Endodermal cell (in vitro differentiated cells): ENCODE measurements around the gene MREG. TPM values are rescaled to one million over a fixed set of nuclear protein-coding genes. Genes with fewer than 3 reads are reported as not detected.

ENCODE experiments used
- DNase-seq: peaks from one replicate; pipeline ENCODE4 v3.0.0-alpha.2; 2017
- H3K27ac ChIP-seq: 2 replicates; pipeline ENCODE4 v1.5.1; 2013; ENCODE audit warnings: mild to moderate bottlenecking, low read depth, low read length, moderate library complexity
- H3K27me3 ChIP-seq: 2 replicates; pipeline ENCODE4 v1.6.1; 2013; ENCODE audit warnings: mild to moderate bottlenecking, low read length, moderate library complexity; ENCODE audit not compliant: insufficient read depth, control insufficient read depth, poor library complexity, severe bottlenecking
- H3K36me3 ChIP-seq: 2 replicates; pipeline ENCODE4 v1.7.0; 2013; ENCODE audit warnings: mild to moderate bottlenecking, low read length, moderate library complexity; ENCODE audit not compliant: control insufficient read depth, insufficient read depth
- H3K4me1 ChIP-seq: one replicate; pipeline ENCODE4 v1.7.0; 2013; ENCODE audit warnings: low read length; ENCODE audit not compliant: control insufficient read depth, insufficient read depth
- H3K4me3 ChIP-seq: 2 replicates; pipeline ENCODE4 v1.5.1; 2013; ENCODE audit warnings: mild to moderate bottlenecking, low read length, moderate library complexity
- H3K9ac ChIP-seq: 2 replicates; pipeline ENCODE4 v1.6.1; 2013; ENCODE audit warnings: mild to moderate bottlenecking, low read length, moderate library complexity; ENCODE audit not compliant: poor library complexity, severe bottlenecking; ENCODE audit errors: extremely low read depth
- H3K9me3 ChIP-seq: 2 replicates; pipeline ENCODE4 v1.6.1; 2013; ENCODE audit warnings: mild to moderate bottlenecking, low read length, moderate library complexity; ENCODE audit not compliant: control insufficient read depth
- H3K27ac Mint-ChIP-seq: 2 replicates; pipeline ENCODE4 v1.8.0; 2020; ENCODE audit warnings: mixed read lengths
- H3K27me3 Mint-ChIP-seq: 2 replicates; pipeline ENCODE4 v1.8.0; 2021; ENCODE audit warnings: mild to moderate bottlenecking, mixed read lengths; ENCODE audit not compliant: insufficient read depth
- H3K36me3 Mint-ChIP-seq: 2 replicates; pipeline ENCODE4 v1.8.0; 2020; ENCODE audit warnings: low read depth, mixed read lengths
- H3K4me1 Mint-ChIP-seq: 2 replicates; pipeline ENCODE4 v1.8.0; 2020; ENCODE audit warnings: mixed read lengths
- H3K4me3 Mint-ChIP-seq: 2 replicates; pipeline ENCODE4 v1.8.0; 2020; ENCODE audit warnings: mild to moderate bottlenecking, moderate library complexity, mixed read lengths
- H3K9me3 Mint-ChIP-seq: 2 replicates; pipeline ENCODE4 v1.8.0; 2020; ENCODE audit warnings: mild to moderate bottlenecking, mixed read lengths
- WGBS, 2 experiments: methylation state at CpG; one replicate each; pipeline versions ENCODE4 v1.1.5 to v1.1.7; 2013; ENCODE audit warnings: missing lambda C conversion rate in 2 of 2, mixed read lengths in 1 of 2; ENCODE audit not compliant: insufficient coverage in 1 of 2, insufficient read length in 1 of 2; 5-methylcytosine and 5-hydroxymethylcytosine counted together
- total RNA-seq, 2 donors: library from RNA; stranded (reverse); fragmentation: NEBNext Ultra II Directional in 1 of 2; extraction: Animal tissue kit (Norgen Biotek cat#: 25700) in 1 of 2; gene quantifications; 2 replicates in 1 of 2; 3 replicates in 1 of 2; pipeline ENCODE4 v1.2.1, GENCODE V29; 2021
- TF ChIP-seq, protein P1 (sequence below): fragments of 200-600 bp; sonication (generic); conservative IDR thresholded peaks from 2 replicates; pipeline ENCODE4 v1.5.0; 2021; ENCODE audit warnings: antibody characterized with exemption, mild to moderate bottlenecking

The MREG gene
- total RNA-seq, 2 donors from 2014 or later: 13.0 to 17.8 TPM

DNA sequence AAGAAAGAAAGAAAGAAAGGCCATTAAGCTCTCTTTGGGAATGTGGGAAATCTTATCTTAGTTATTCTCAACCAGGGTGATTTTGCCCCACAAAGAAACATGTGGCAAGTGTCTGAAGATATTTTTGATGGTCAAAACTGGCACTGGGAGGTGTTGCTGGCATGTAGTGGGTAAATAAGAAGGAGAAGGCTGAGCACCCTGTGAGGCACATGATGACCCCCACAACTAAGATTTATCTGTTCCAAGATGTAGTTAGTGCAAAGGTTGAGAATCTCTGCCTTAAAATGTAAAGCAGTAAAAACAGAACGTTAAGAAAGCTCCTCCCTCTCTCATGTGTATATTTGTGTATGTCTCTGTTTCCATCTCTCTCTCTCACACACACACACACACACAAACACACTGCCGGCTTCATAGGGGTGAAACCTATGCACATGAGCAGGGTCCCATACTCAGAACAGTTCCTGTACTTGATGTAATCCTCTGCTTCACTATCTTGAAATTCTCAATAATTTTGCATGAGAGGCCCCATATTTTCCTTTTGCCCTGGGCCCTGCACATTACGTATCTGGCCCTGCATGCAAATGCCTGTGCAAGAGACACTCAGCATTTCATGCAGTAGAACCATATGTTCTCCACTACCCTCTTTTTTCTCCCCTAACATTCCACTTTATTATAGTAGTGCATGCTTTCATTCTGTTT lies 94.3 kb downstream of the MREG start:
- no peak overlapping the region for H3K4me3 ChIP-seq
- no peak overlapping the region for H3K27ac ChIP-seq
- H3K27me3 ChIP-seq: no peaks in the 10 kb centered on the region
- H3K27ac Mint-ChIP-seq: no peak overlapping the region
- no peaks in the 10 kb centered on the region for H3K36me3 Mint-ChIP-seq
- no peaks in the 10 kb centered on the region for H3K9me3 ChIP-seq
- no peaks in the 10 kb centered on the region for H3K36me3 ChIP-seq
- H3K4me3 Mint-ChIP-seq: no peak overlapping the region
- 87 to 91% methylated on average over 1 to 3 of the region's 3 CpGs for WGBS, 2 experiments
- peaks cover 50% of the 10 kb centered on the region for H3K4me1 Mint-ChIP-seq
- TF ChIP-seq, protein P1, sequence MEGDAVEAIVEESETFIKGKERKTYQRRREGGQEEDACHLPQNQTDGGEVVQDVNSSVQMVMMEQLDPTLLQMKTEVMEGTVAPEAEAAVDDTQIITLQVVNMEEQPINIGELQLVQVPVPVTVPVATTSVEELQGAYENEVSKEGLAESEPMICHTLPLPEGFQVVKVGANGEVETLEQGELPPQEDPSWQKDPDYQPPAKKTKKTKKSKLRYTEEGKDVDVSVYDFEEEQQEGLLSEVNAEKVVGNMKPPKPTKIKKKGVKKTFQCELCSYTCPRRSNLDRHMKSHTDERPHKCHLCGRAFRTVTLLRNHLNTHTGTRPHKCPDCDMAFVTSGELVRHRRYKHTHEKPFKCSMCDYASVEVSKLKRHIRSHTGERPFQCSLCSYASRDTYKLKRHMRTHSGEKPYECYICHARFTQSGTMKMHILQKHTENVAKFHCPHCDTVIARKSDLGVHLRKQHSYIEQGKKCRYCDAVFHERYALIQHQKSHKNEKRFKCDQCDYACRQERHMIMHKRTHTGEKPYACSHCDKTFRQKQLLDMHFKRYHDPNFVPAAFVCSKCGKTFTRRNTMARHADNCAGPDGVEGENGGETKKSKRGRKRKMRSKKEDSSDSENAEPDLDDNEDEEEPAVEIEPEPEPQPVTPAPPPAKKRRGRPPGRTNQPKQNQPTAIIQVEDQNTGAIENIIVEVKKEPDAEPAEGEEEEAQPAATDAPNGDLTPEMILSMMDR: no peak
- no peaks in the 10 kb centered on the region for H3K4me1 ChIP-seq
- no peak overlapping the region for H3K9ac ChIP-seq
- DNase-seq: no peak
- peaks cover 2% of the 10 kb centered on the region for H3K27me3 Mint-ChIP-seq
- H3K9me3 Mint-ChIP-seq: peaks cover 3% of the 10 kb centered on the region

DNA sequence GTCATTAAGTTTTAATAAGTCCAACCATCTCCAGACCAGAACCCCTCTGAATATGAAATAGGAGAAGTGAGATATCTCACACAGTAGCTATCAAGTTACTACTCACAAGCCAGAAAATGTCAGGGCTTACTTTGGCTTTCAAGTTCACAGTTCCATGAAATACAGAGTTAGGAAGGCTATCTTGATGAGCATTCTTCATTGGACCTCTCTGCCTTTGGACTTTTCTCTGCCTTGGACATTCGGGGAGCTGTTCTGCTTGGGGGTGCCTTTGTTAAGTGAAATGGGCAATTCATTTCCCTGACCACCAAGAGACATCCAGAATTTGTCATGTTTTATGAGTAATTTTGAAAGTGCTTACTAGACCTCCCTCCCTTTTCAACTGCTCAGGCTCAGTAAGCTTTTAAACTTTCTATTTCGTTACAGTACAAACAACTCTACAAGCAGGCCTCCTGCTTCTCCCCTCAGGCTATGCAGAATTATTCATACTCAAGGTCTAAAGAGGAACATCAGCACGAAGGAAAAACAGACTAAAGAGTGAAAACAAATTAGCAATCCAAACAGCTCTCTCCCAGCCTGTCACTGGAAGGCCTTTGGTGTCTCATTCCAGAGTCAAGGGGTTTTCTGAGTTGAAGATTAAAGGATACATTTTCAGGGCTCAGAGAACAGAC lies 95.3 kb downstream of the MREG start:
- TF ChIP-seq, protein P1: no peak
- Mint-ChIP-seq H3K9me3 (peaks cover 2% of the 10 kb centered on the region), H3K27ac (peak overlapping the region; percentile 29), H3K4me3 (no peak overlapping the region), H3K4me1 (peaks cover 45% of the 10 kb centered on the region), H3K27me3 (no peaks in the 10 kb centered on the region), H3K36me3 (no peaks in the 10 kb centered on the region)
- Histone ChIP-seq H3K9ac (no peak overlapping the region), H3K27me3 (no peaks in the 10 kb centered on the region), H3K9me3 (no peaks in the 10 kb centered on the region), H3K36me3 (no peaks in the 10 kb centered on the region), H3K27ac (no peak overlapping the region), H3K4me1 (no peaks in the 10 kb centered on the region), H3K4me3 (no peak overlapping the region)
- peak; percentile 52 for DNase-seq
- 42% methylated on average over 3 of the region's 3 CpGs; no CpG with 5 or more reads in 1 of the 2 experiments for WGBS, 2 experiments

DNA sequence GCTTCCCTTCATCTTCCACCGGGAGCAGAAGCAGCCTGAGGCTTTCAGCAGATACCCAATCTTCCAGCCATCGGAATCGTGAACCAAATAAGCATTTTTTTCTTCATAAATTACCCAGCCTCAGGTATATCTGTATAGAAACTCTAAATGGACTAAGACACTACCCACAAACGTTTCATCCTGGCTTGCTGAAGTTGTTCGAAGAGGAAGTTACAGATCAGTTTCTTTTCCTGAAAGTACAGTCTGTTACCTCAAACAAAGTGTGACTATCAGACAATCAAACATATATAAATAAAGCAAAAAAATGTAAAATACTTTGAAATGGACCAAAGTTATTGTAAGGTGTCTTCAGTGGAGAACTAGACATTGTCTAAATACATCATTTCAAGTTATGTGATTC lies 97.9 kb downstream of the MREG start:
- Mint-ChIP-seq H3K36me3 (no peaks in the 10 kb centered on the region), H3K9me3 (peaks cover 6% of the 10 kb centered on the region), H3K27me3 (no peaks in the 10 kb centered on the region), H3K4me3 (no peak overlapping the region), H3K27ac (no peak overlapping the region), H3K4me1 (peaks cover 32% of the 10 kb centered on the region)
- WGBS, 2 experiments: 95 to 100% methylated on average over 3 to 5 of the region's 5 CpGs
- H3K27ac ChIP-seq: no peak overlapping the region
- no peak overlapping the region for H3K4me3 ChIP-seq
- TF ChIP-seq, protein P1: no peak
- H3K27me3 ChIP-seq: no peaks in the 10 kb centered on the region
- H3K9me3 ChIP-seq: peaks cover 4% of the 10 kb centered on the region
- no peaks in the 10 kb centered on the region for H3K36me3 ChIP-seq
- DNase-seq: no peak
- H3K9ac ChIP-seq: no peak overlapping the region
- no peaks in the 10 kb centered on the region for H3K4me1 ChIP-seq
